Caco-2 (cell line): ENCODE data around the gene SLK. TPM values are rescaled to one million over a fixed set of nuclear protein-coding genes. Genes with fewer than 3 reads are reported as not detected.

Experiments used
- BruUV-seq: library from RNA; stranded (reverse); fragments of 400-500 nt; replicated peaks from 2 replicates; lab custom pipeline; 2021; lab: Mats Ljungman, UMichigan
- CTCF ChIA-PET: fragments of 300-600 bp; sonication (Branson Sonifier 250); formaldehyde crosslinking; loops from one replicate; lab custom pipeline; 2022; ENCODE audit warnings: antibody characterized with exemption; lab: Charles Lee
- POLR2A ChIA-PET: fragments of 300-600 bp; sonication (Branson Sonifier 250); formaldehyde crosslinking; loops from one replicate; lab custom pipeline; 2022; ENCODE audit warnings: antibody characterized with exemption; lab: Charles Lee
- DNase-seq, 2 experiments: peaks; one replicate each; pipeline versions ENCODE4 v3.0.0 to v3.0.0-alpha.2; 2020 to 2022
- H3K27me3 ChIP-seq: replicated peaks from 2 replicates; pipeline ENCODE4 v1.6.0; 2011; ENCODE audit warnings: low read length; ENCODE audit not compliant: control insufficient read depth, insufficient read depth
- H3K36me3 ChIP-seq: 2 replicates; pipeline ENCODE4 v1.5.1; 2011; ENCODE audit warnings: low read length; ENCODE audit not compliant: control insufficient read depth, insufficient read depth
- H3K4me1 ChIP-seq: fragments of 250-450 bp; sonication (Bioruptor Pico); 2 replicates; pipeline ENCODE4 v1.5.1; 2020; ENCODE audit warnings: mild to moderate bottlenecking
- H3K4me3 ChIP-seq: 2 replicates; pipeline ENCODE4 v1.5.1; 2011; ENCODE audit warnings: low read depth, mild to moderate bottlenecking, control low read depth, low read length
- H3K9me3 ChIP-seq: fragments of 250-450 bp; sonication (Bioruptor Pico); 2 replicates; pipeline ENCODE4 v1.5.1; 2020; ENCODE audit warnings: mild to moderate bottlenecking, moderate library complexity
- H3K27ac Mint-ChIP-seq: one replicate; pipeline ENCODE4 v1.8.0; 2022; ENCODE audit warnings: mixed read lengths; ENCODE audit not compliant: unreplicated experiment
- H3K27me3 Mint-ChIP-seq: one replicate; pipeline ENCODE4 v1.8.0; 2022; ENCODE audit warnings: mixed read lengths; ENCODE audit not compliant: insufficient read depth, unreplicated experiment
- H3K36me3 Mint-ChIP-seq: one replicate; pipeline ENCODE4 v1.8.0; 2022; ENCODE audit warnings: mild to moderate bottlenecking, mixed read lengths; ENCODE audit not compliant: insufficient read depth, unreplicated experiment
- H3K4me1 Mint-ChIP-seq: one replicate; pipeline ENCODE4 v1.8.0; 2022; ENCODE audit warnings: low read depth, mixed read lengths; ENCODE audit not compliant: unreplicated experiment
- H3K4me3 Mint-ChIP-seq: one replicate; pipeline ENCODE4 v1.8.0; 2022; ENCODE audit warnings: mild to moderate bottlenecking, moderate library complexity, mixed read lengths; ENCODE audit not compliant: unreplicated experiment
- H3K9me3 Mint-ChIP-seq: one replicate; pipeline ENCODE4 v1.8.0; 2022; ENCODE audit warnings: mixed read lengths; ENCODE audit not compliant: unreplicated experiment
- CTCF ChIP-seq, 2 experiments: fragments of 200-600 bp in 1 of 2; IDR thresholded peaks; 1 replicate in 1 of 2; 2 replicates in 1 of 2; pipeline versions ENCODE4 v1.5.1 to v1.8.0; 2011 to 2022; ENCODE audit warnings: antibody characterized with exemption in 1 of 2, control low read depth in 1 of 2, inconsistent platforms in 1 of 2, low read depth in 1 of 2, low read length in 1 of 2, mild to moderate bottlenecking in 1 of 2, moderate library complexity in 1 of 2; ENCODE audit not compliant: insufficient read depth in 1 of 2, severe bottlenecking in 1 of 2, unreplicated experiment in 1 of 2
- intact Hi-C: fragments of 100-400 bp; cut with micrococcal nuclease; formaldehyde crosslinking; loops from one replicate; pipeline ENCODE4 v1.10.0; 2022; ENCODE audit not compliant: unreplicated experiment
- total RNA-seq: library from RNA; stranded (reverse); gene quantifications from 2 replicates; pipeline ENCODE4 v1.2.3, GENCODE V29; 2022

Gene SLK
- total RNA-seq, 1 experiment from 2014 or later: 39.5 TPM

- no peaks in the 10 kb centered on the region for H3K27me3 Mint-ChIP-seq
- no peak for DNase-seq
- no peak overlapping the region for H3K27ac Mint-ChIP-seq
- H3K36me3 Mint-ChIP-seq: peaks cover 15% of the 10 kb centered on the region
- H3K9me3 Mint-ChIP-seq: no peaks in the 10 kb centered on the region
- Histone ChIP-seq H3K36me3 (no peaks in the 10 kb centered on the region), H3K4me3 (no peak overlapping the region), H3K27me3 (no peaks in the 10 kb centered on the region), H3K9me3 (no peaks in the 10 kb centered on the region), H3K4me1 (no peaks in the 10 kb centered on the region)
- no peaks in the 10 kb centered on the region for H3K4me1 Mint-ChIP-seq
- H3K4me3 Mint-ChIP-seq: no peak overlapping the region
- TF ChIP-seq CTCF (IDR thresholded peaks at IDR 0.05; ENCODE audit: insufficient read depth in 1 of 2, low read depth in 1 of 2, low read length in 1 of 2, severe bottlenecking in 1 of 2, unreplicated experiment in 1 of 2): no peak
- intact Hi-C loops: no loop called here
- ChIA-PET CTCF (no interaction called here), POLR2A (no interaction called here)
- BruUV-seq: no TSS peak
Observed at GRCh38 chr10:104036069-104036384, 69.1 kb downstream of the SLK start.

GRCh38 chr10:104036518-104037260, 69.7 kb downstream of the SLK start:
- H3K36me3 Mint-ChIP-seq: peaks cover 15% of the 10 kb centered on the region
- Histone ChIP-seq H3K4me3 (no peak overlapping the region), H3K36me3 (no peaks in the 10 kb centered on the region), H3K4me1 (no peaks in the 10 kb centered on the region), H3K27me3 (no peaks in the 10 kb centered on the region), H3K9me3 (no peaks in the 10 kb centered on the region)
- H3K27me3 Mint-ChIP-seq: no peaks in the 10 kb centered on the region
- CTCF ChIA-PET: no interaction called here
- POLR2A ChIA-PET: no interaction called here
- intact Hi-C loops: no loop called here
- H3K4me1 Mint-ChIP-seq: no peaks in the 10 kb centered on the region
- H3K4me3 Mint-ChIP-seq: no peak overlapping the region
- DNase-seq: no peak
- H3K27ac Mint-ChIP-seq: no peak overlapping the region
- H3K9me3 Mint-ChIP-seq: no peaks in the 10 kb centered on the region
- BruUV-seq: no TSS peak
- no peak for TF ChIP-seq CTCF (IDR thresholded peaks at IDR 0.05; ENCODE audit: insufficient read depth in 1 of 2, low read depth in 1 of 2, low read length in 1 of 2, severe bottlenecking in 1 of 2, unreplicated experiment in 1 of 2)

- no peak overlapping the region for H3K27ac Mint-ChIP-seq
- DNase-seq: no peak
- no peaks in the 10 kb centered on the region for H3K36me3 ChIP-seq
Observed at GRCh38 chr10:104037261-104037951, 70.5 kb downstream of the SLK start.

More at GRCh38 chr10:104037261-104037951, 70.5 kb downstream of the SLK start:
- TF ChIP-seq CTCF (IDR thresholded peaks at IDR 0.05; ENCODE audit: insufficient read depth in 1 of 2, low read depth in 1 of 2, low read length in 1 of 2, severe bottlenecking in 1 of 2, unreplicated experiment in 1 of 2): no peak
- POLR2A ChIA-PET: no interaction called here
- no peak overlapping the region for H3K4me3 ChIP-seq
- Mint-ChIP-seq H3K9me3 (no peaks in the 10 kb centered on the region), H3K27me3 (no peaks in the 10 kb centered on the region), H3K4me3 (no peak overlapping the region), H3K36me3 (peaks cover 15% of the 10 kb centered on the region), H3K4me1 (no peaks in the 10 kb centered on the region)
- no peaks in the 10 kb centered on the region for H3K9me3 ChIP-seq
- H3K27me3 ChIP-seq: no peaks in the 10 kb centered on the region
- H3K4me1 ChIP-seq: no peaks in the 10 kb centered on the region
- intact Hi-C loops: no loop called here
- CTCF ChIA-PET: no interaction called here
- no TSS peak for BruUV-seq
